MM.1S (cell line): ENCODE data around the gene ADRA2C.

Source experiments
- DNase-seq: peaks from one replicate; pipeline ENCODE4 v3.0.0-alpha.2; 2015
- H2AFZ ChIP-seq: fragments of 300-600 bp; sonication (generic); 2 replicates; pipeline ENCODE4 v1.6.0; 2016; ENCODE audit warnings: antibody characterized with exemption, low read length
- H3F3A ChIP-seq: fragments of 300-600 bp; sonication (generic); 2 replicates; pipeline ENCODE4 v1.6.1; 2016; ENCODE audit warnings: mild to moderate bottlenecking, antibody characterized with exemption, low read length, moderate library complexity, mixed read lengths; ENCODE audit not compliant: insufficient read depth
- H3K27ac ChIP-seq: fragments of 300-600 bp; sonication (generic); 2 replicates; pipeline ENCODE4 v1.5.1; 2016; ENCODE audit warnings: mild to moderate bottlenecking, low read length
- H3K27me3 ChIP-seq: fragments of 300-600 bp; sonication (generic); replicated peaks from 2 replicates; pipeline ENCODE4 v1.6.0; 2016; ENCODE audit warnings: low read length; ENCODE audit not compliant: insufficient read depth
- H3K36me3 ChIP-seq: fragments of 300-600 bp; sonication (generic); replicated peaks from 2 replicates; pipeline ENCODE4 v1.6.1; 2016; ENCODE audit warnings: mild to moderate bottlenecking, low read length, mixed read lengths; ENCODE audit not compliant: insufficient read depth
- H3K4me1 ChIP-seq: fragments of 300-600 bp; sonication (generic); 2 replicates; pipeline ENCODE4 v1.6.1; 2016; ENCODE audit warnings: low read length, mixed read lengths
- H3K4me2 ChIP-seq: fragments of 300-600 bp; sonication (generic); 2 replicates; pipeline ENCODE4 v1.6.0; 2016; ENCODE audit warnings: low read depth, low read length
- H3K4me3 ChIP-seq: fragments of 300-600 bp; sonication (generic); 2 replicates; pipeline ENCODE4 v1.5.1; 2016; ENCODE audit warnings: low read length, mixed read lengths
- H3K79me2 ChIP-seq: fragments of 300-600 bp; sonication (generic); 2 replicates; pipeline ENCODE4 v1.6.1; 2016; ENCODE audit warnings: mixed run types, low read length, mixed read lengths
- H3K9ac ChIP-seq: fragments of 300-600 bp; sonication (generic); 2 replicates; pipeline ENCODE4 v1.6.1; 2016; ENCODE audit warnings: low read length, mixed read lengths
- H3K9me2 ChIP-seq: fragments of 300-600 bp; sonication (generic); replicated peaks from 2 replicates; pipeline ENCODE4 v1.6.1; 2016; ENCODE audit warnings: mild to moderate bottlenecking, low read length, mixed read lengths; ENCODE audit not compliant: insufficient read depth
- H3K9me3 ChIP-seq: fragments of 300-600 bp; sonication (generic); replicated peaks from 2 replicates; pipeline ENCODE4 v1.6.1; 2016; ENCODE audit warnings: mild to moderate bottlenecking, low read length, mixed read lengths; ENCODE audit not compliant: insufficient read depth
- H4K20me1 ChIP-seq: fragments of 300-600 bp; sonication (generic); 2 replicates; pipeline ENCODE4 v1.6.1; 2016; ENCODE audit warnings: mild to moderate bottlenecking, low read length, moderate library complexity, mixed read lengths; ENCODE audit not compliant: insufficient read depth
- CTCF ChIP-seq: fragments of 300-600 bp; sonication (generic); IDR thresholded peaks from 2 replicates; pipeline ENCODE4 v1.5.1; 2016; ENCODE audit warnings: antibody characterized with exemption, low read length, mixed read lengths
- EZH2 ChIP-seq: fragments of 300-600 bp; sonication (generic); optimal IDR thresholded peaks from 2 replicates; pipeline ENCODE3; 2017; ENCODE audit warnings: low read depth, mild to moderate bottlenecking, antibody characterized with exemption, low read length, mixed read lengths
- EZH2phosphoT487 ChIP-seq: fragments of 300-600 bp; sonication (generic); IDR thresholded peaks from 2 replicates; pipeline ENCODE4 v1.6.1; 2018; ENCODE audit warnings: antibody characterized with exemption, low read length

Gene ADRA2C

DNA sequence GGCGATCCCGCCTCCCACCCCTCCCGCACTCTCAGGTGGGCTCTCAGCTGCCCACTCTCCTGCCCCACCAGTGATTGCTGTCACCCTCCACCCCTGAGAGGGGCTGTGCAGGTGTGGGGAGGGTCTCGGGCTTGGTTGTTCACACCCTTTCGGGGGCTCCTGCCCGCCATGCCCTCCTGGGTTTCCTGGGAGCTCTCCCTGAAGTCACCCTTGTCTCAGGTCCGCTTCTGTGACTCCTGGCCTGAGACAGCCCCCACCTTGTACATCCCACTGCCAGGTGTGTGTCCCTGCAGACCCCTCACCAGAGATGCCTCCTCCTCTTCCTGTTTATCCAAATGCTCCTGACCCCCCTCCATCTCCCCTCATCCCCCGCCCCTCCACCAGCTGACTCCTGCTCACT is 37.8 kb downstream of the ADRA2C start:
- TF ChIP-seq EZH2phosphoT487 = no peak
- TF ChIP-seq EZH2 = no peak
- no peak for TF ChIP-seq CTCF
- Histone ChIP-seq H3K79me2 (no peaks in the 10 kb centered on the region), H3F3A (no peaks in the 10 kb centered on the region), H3K4me2 (no peak overlapping the region), H3K9me2 (no peaks in the 10 kb centered on the region), H3K9me3 (no peaks in the 10 kb centered on the region), H3K27me3 (peaks cover 93% of the 10 kb centered on the region), H3K27ac (no peak overlapping the region), H4K20me1 (no peaks in the 10 kb centered on the region), H3K4me1 (no peaks in the 10 kb centered on the region), H2AFZ (no peak overlapping the region), H3K9ac (no peak overlapping the region), H3K4me3 (no peak overlapping the region), H3K36me3 (no peaks in the 10 kb centered on the region)
- no peak for DNase-seq

DNA sequence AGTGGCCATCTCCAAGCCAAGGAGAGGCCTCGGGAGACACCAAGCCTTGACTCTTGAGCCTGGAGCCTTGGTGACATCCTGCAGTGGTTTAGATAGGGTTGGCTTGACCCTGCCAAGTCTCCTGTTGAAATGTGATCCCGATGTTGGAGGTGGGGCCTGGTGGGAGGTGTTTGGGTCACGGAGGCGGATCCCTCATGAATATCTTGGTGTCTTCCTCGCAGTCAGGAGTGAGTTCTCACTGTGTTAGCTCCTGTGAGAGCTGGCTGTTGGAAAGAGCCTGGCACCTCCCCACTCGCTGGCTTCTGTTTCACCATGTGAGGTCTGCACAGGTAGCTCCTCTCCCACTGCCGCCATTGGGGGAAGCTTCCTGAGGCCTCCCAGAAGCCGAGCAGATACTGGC is 38.8 kb downstream of the ADRA2C start:
- peaks cover 93% of the 10 kb centered on the region for H3K27me3 ChIP-seq
- H2AFZ ChIP-seq = no peak overlapping the region
- TF ChIP-seq EZH2phosphoT487 = no peak
- TF ChIP-seq CTCF = no peak
- TF ChIP-seq EZH2 = no peak
- no peaks in the 10 kb centered on the region for H3K4me1 ChIP-seq
- H3K9me3 ChIP-seq = no peaks in the 10 kb centered on the region
- no peak overlapping the region for H3K4me3 ChIP-seq
- no peak overlapping the region for H3K4me2 ChIP-seq
- H4K20me1 ChIP-seq = no peaks in the 10 kb centered on the region
- no peaks in the 10 kb centered on the region for H3K79me2 ChIP-seq
- no peaks in the 10 kb centered on the region for H3K36me3 ChIP-seq
- no peak overlapping the region for H3K27ac ChIP-seq
- DNase-seq = no peak
- H3F3A ChIP-seq = no peaks in the 10 kb centered on the region
- no peak overlapping the region for H3K9ac ChIP-seq
- no peaks in the 10 kb centered on the region for H3K9me2 ChIP-seq

DNA sequence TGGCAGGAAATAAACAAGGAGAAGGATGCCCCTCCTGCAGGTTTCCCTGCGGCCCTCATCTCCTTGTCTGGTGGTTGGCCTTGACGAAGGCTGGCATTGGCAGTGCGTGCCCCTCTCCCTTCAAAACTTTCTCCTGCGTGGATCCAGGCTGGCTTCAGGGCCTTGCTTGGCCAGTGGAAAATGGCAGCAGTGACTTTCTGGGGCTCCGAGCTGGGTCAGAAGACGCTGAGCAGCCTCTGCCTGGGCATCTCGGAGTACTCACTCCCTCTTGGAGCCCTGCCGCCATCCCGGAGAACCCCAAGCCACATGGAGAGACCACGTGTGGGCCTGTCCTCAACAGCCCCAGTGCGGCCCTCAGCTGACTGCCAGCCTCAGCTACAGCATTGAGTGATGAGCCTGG is 39.5 kb downstream of the ADRA2C start:
- H3K9me2 ChIP-seq = no peaks in the 10 kb centered on the region
- no peak overlapping the region for H3K27ac ChIP-seq
- no peak overlapping the region for H2AFZ ChIP-seq
- no peaks in the 10 kb centered on the region for H3K79me2 ChIP-seq
- no peaks in the 10 kb centered on the region for H4K20me1 ChIP-seq
- H3K4me2 ChIP-seq = no peak overlapping the region
- peaks cover 93% of the 10 kb centered on the region for H3K27me3 ChIP-seq
- no peak overlapping the region for H3K4me3 ChIP-seq
- H3K9ac ChIP-seq = no peak overlapping the region
- DNase-seq = no peak
- no peaks in the 10 kb centered on the region for H3F3A ChIP-seq
- no peaks in the 10 kb centered on the region for H3K4me1 ChIP-seq
- no peaks in the 10 kb centered on the region for H3K9me3 ChIP-seq
- no peaks in the 10 kb centered on the region for H3K36me3 ChIP-seq
- TF ChIP-seq EZH2 (no peak), EZH2phosphoT487 (no peak), CTCF (no peak)
